NB4 (cell line): ENCODE results near the gene CLEC3B.

ENCODE experiments used
- DNase-seq: peaks from one replicate; pipeline ENCODE4 v3.0.0; 2010; ENCODE audit warnings: low read depth
- H3K4me3 ChIP-seq: one replicate; pipeline ENCODE4 v1.5.1; 2011; ENCODE audit warnings: mild to moderate bottlenecking, low read depth, low read length, moderate library complexity
- MYC ChIP-seq: IDR thresholded peaks from 2 replicates; pipeline ENCODE4 v1.6.1; 2011; ENCODE audit warnings: low read depth, low read length
- POLR2A ChIP-seq: IDR thresholded peaks from 2 replicates; pipeline ENCODE4 v1.6.1; 2011; ENCODE audit warnings: mild to moderate bottlenecking; ENCODE audit not compliant: insufficient read length; ENCODE audit errors: extremely low read depth
- TF ChIP-seq, protein P1 (sequence below): IDR thresholded peaks from one replicate; pipeline ENCODE4 v1.5.1; 2012; ENCODE audit warnings: low read depth, low read length
- TF ChIP-seq, protein P2 (sequence below): IDR thresholded peaks from 2 replicates; pipeline ENCODE4 v1.6.1; 2011; ENCODE audit warnings: low read depth, low read length

Gene CLEC3B, protein sequence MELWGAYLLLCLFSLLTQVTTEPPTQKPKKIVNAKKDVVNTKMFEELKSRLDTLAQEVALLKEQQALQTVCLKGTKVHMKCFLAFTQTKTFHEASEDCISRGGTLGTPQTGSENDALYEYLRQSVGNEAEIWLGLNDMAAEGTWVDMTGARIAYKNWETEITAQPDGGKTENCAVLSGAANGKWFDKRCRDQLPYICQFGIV

GRCh38 chr3:45026038-45026437 is at the start of gene CLEC3B:
Gene CLEC3B (plus strand): TSS chr3:45026303. CDS start chr3:45026363, 60 bp downstream.
- DNase-seq, result no peak
- TF ChIP-seq MYC, result no peak
- TF ChIP-seq, protein P1, sequence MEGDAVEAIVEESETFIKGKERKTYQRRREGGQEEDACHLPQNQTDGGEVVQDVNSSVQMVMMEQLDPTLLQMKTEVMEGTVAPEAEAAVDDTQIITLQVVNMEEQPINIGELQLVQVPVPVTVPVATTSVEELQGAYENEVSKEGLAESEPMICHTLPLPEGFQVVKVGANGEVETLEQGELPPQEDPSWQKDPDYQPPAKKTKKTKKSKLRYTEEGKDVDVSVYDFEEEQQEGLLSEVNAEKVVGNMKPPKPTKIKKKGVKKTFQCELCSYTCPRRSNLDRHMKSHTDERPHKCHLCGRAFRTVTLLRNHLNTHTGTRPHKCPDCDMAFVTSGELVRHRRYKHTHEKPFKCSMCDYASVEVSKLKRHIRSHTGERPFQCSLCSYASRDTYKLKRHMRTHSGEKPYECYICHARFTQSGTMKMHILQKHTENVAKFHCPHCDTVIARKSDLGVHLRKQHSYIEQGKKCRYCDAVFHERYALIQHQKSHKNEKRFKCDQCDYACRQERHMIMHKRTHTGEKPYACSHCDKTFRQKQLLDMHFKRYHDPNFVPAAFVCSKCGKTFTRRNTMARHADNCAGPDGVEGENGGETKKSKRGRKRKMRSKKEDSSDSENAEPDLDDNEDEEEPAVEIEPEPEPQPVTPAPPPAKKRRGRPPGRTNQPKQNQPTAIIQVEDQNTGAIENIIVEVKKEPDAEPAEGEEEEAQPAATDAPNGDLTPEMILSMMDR, result no peak
- TF ChIP-seq, protein P2, sequence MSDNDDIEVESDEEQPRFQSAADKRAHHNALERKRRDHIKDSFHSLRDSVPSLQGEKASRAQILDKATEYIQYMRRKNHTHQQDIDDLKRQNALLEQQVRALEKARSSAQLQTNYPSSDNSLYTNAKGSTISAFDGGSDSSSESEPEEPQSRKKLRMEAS, result no peak
- no peak for TF ChIP-seq POLR2A
- no peak within 1 kb of the TSS for H3K4me3 ChIP-seq

DNA sequence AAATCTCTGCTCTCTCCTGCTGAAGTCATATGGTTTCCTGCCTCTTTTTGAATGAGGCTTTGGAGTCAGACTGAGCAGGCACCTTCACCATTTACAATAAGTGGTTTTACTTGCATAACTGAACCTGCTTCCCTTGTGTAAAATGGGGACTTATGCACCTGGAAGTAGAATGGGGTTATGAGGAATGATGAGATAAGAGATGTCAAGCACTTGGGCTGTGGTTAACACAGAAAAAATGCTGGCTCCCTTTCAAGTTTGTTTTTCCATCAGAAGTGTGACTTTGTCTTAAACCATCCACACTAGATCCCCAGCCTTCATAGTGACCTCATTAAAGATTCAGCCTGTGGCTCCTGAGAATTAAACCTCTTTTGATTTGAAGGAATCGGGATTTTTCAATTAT is 44.9 kb upstream of the CLEC3B start:
- DNase-seq, result no peak
- H3K4me3 ChIP-seq, result no peak overlapping the region
- TF ChIP-seq POLR2A (no peak), MYC (no peak)
- TF ChIP-seq, protein P1, result no peak
- TF ChIP-seq, protein P2, result no peak

- DNase-seq, result no peak
- no peak overlapping the region for H3K4me3 ChIP-seq
- TF ChIP-seq MYC (no peak), POLR2A (no peak)
- TF ChIP-seq, protein P2, result no peak
- TF ChIP-seq, protein P1, result no peak
Measured at GRCh38 chr3:44981751-44982150, 44.4 kb upstream of the CLEC3B start.

DNA sequence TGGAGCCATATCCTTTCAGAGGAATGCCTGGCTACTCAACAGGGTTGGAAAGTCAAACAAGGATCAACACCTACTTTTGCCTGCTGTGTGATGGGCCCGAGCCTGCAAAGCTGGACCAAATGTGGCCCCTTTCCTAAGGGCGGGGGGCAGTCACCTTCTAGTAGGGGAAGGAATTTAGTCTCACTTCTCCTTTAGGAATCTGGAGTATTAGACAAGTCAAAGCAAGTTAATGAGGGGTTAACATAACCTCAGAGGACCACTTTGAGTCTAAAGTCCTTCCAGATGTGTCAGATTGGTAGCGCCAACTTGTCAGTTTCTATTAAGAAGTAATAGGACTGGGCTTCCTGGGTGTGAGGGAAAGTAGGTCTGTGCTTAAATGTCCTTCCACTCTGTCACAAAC is 43.3 kb upstream of the CLEC3B start:
- no peak for DNase-seq
- no peak overlapping the region for H3K4me3 ChIP-seq
- no peak for TF ChIP-seq POLR2A
- TF ChIP-seq, protein P1, result no peak
- no peak for TF ChIP-seq MYC
- TF ChIP-seq, protein P2, result no peak

DNA sequence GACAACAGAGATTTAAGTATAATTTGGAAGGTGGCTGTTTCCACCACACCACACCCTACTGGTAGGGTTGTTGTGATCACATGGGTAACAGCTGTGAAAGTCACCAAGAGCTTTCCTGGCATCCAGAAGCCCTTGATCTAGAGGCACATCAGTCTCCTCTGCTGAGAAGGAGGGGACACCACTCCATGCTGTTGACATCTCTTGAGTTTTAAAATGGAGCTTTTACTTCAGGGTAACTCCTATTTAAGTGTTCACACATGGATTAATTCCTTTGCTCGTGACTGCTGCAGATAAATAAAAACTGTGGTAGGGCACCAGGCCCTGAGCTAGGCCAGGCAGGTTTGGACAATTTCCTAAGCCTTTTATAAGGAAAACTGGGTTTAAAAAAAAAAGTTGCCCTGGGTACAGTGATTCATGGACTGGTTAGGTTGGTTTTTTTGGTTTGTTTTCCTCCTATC is 42.6 kb upstream of the CLEC3B start:
- no peak for TF ChIP-seq POLR2A
- TF ChIP-seq MYC, result no peak
- TF ChIP-seq, protein P2, result no peak
- TF ChIP-seq, protein P1, result no peak
- no peak overlapping the region for H3K4me3 ChIP-seq
- no peak for DNase-seq
